ENCODE measurements around the gene BBS9.

GRCh38 chr7:33156441-33156840 lies 27.1 kb downstream of the BBS9 start:
- TF ChIP-seq POLR2AphosphoS5 (IDR thresholded peaks at IDR 0.05; ENCODE audit: borderline replicate concordance, low read depth, low read length) (no peak), EZH2 (IDR thresholded peaks at IDR 0.05) (no peak), FOXP2 (optimal IDR thresholded peaks at IDR 0.05; ENCODE audit: control extremely low read depth, extremely low read length, insufficient read depth) (no peak)

Data from SK-N-MC (cell line).